Measurements from ENCODE around the gene RNF144A.

RNF144A gene

GRCh38 chr2:7003895-7004294 is 86.7 kb downstream of the RNF144A start:
- Histone ChIP-seq H3K9ac (ENCODE audit: low read length) (no peak overlapping the region), H3K27me3 (ENCODE audit: control insufficient read depth in 1 of 2, insufficient read depth in 2 of 2, low read length in 2 of 2) (no peaks in the 10 kb centered on the region), H3K4me3 (ENCODE audit: low read depth in 1 of 2, low read length in 2 of 2) (no peak overlapping the region), H3K27ac (ENCODE audit: low read depth, low read length) (no peak overlapping the region), H3K9me3 (ENCODE audit: low read length) (no peaks in the 10 kb centered on the region), H3K4me1 (ENCODE audit: insufficient read depth, low read length) (peaks cover 45% of the 10 kb centered on the region), H3K36me3 (ENCODE audit: insufficient read depth, low read length) (no peaks in the 10 kb centered on the region)

DNA sequence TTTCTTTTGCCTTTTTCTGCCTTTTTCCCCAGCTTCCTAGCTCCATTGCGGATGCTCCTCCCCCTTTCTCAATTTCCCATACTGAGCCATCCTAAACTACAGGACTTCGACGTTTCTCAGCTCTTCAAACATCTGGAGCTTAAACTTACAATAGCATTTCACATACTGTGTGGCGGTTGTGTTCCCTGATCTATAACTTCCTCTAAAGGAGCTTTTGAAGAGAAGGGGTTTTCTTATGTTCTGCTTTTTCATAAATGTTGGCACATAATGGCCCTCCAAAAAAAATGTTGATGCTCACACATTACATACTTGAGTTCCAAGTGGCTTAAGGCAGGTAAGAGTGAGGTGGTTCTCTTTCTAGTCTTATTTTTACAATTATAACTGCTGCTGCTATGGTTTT is 87.4 kb downstream of the RNF144A start:
- Histone ChIP-seq H3K27ac (ENCODE audit: low read depth, low read length) (no peak overlapping the region), H3K9me3 (ENCODE audit: low read length) (no peaks in the 10 kb centered on the region), H3K36me3 (ENCODE audit: insufficient read depth, low read length) (no peaks in the 10 kb centered on the region), H3K9ac (ENCODE audit: low read length) (no peak overlapping the region), H3K27me3 (ENCODE audit: control insufficient read depth in 1 of 2, insufficient read depth in 2 of 2, low read length in 2 of 2) (no peaks in the 10 kb centered on the region), H3K4me1 (ENCODE audit: insufficient read depth, low read length) (peaks cover 52% of the 10 kb centered on the region), H3K4me3 (ENCODE audit: low read depth in 1 of 2, low read length in 2 of 2) (no peak overlapping the region)

GRCh38 chr2:7007488-7007845 is 90.3 kb downstream of the RNF144A start:
- Histone ChIP-seq H3K4me3 (ENCODE audit: low read depth in 1 of 2, low read length in 2 of 2) (no peak overlapping the region), H3K4me1 (ENCODE audit: insufficient read depth, low read length) (peaks cover 78% of the 10 kb centered on the region), H3K27me3 (ENCODE audit: control insufficient read depth in 1 of 2, insufficient read depth in 2 of 2, low read length in 2 of 2) (no peaks in the 10 kb centered on the region), H3K27ac (ENCODE audit: low read depth, low read length) (no peak overlapping the region), H3K9ac (ENCODE audit: low read length) (no peak overlapping the region), H3K9me3 (ENCODE audit: low read length) (no peaks in the 10 kb centered on the region), H3K36me3 (ENCODE audit: insufficient read depth, low read length) (no peaks in the 10 kb centered on the region)

DNA sequence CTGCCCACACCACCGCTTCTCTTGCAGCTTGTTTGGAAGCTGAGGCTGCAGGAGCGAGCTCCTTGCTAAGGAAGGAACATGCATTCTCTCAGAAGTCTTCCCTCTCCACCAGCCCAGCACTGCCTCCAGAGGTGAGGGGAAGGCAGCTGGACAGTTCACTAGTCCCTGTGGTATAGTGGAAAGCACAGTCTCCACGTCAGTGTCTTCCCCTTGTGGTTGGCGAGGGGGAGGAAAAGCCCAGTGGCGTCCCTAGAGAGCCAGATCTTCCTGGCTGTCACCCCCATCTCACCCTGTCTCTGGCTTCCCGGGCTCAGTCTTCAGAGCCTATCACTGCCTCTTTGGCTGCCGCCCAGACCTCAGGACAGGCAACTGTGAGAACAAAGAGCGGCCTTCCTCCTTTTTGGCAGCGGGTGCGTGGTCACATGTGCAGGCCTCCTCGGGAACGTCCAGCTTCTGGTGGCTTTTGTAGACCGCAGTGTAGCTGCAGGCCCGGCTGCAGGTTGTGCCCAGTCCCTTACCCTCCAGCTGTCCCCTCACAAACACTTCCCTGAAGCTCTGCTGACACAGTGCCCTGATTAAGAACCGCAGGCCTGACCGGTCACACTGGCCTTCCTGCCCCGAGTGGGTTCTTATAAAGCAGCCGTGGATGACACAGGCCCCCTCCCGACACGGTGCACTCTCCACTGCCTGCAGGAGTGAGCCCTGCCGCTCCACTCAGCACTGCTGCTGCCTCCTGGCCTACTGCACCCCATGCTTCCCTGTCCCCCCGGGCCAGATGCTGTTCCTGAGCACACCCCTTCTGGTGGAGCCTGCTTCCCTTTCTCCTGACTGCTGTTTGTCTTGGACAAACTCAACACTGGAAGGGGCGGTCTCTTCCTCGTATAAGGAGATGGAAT is 90.9 kb downstream of the RNF144A start:
- peaks cover 85% of the 10 kb centered on the region for H3K4me1 ChIP-seq (ENCODE audit: insufficient read depth, low read length)
- H3K27ac ChIP-seq (ENCODE audit: low read depth, low read length) = peak overlapping the region; percentile 56
- H3K36me3 ChIP-seq (ENCODE audit: insufficient read depth, low read length) = no peaks in the 10 kb centered on the region
- H3K9ac ChIP-seq (ENCODE audit: low read length) = no peak overlapping the region
- no peaks in the 10 kb centered on the region for H3K27me3 ChIP-seq (ENCODE audit: control insufficient read depth in 1 of 2, insufficient read depth in 2 of 2, low read length in 2 of 2)
- H3K4me3 ChIP-seq (ENCODE audit: low read depth in 1 of 2, low read length in 2 of 2) = peak overlapping the region in 1 of 2 donors; percentile 5
- no peaks in the 10 kb centered on the region for H3K9me3 ChIP-seq (ENCODE audit: low read length)

- Histone ChIP-seq H3K27me3 (ENCODE audit: control insufficient read depth in 1 of 2, insufficient read depth in 2 of 2, low read length in 2 of 2) (no peaks in the 10 kb centered on the region), H3K4me3 (ENCODE audit: low read depth in 1 of 2, low read length in 2 of 2) (no peak overlapping the region), H3K4me1 (ENCODE audit: insufficient read depth, low read length) (peaks cover 94% of the 10 kb centered on the region), H3K9ac (ENCODE audit: low read length) (no peak overlapping the region), H3K36me3 (ENCODE audit: insufficient read depth, low read length) (no peaks in the 10 kb centered on the region), H3K27ac (ENCODE audit: low read depth, low read length) (peak overlapping the region; percentile 56), H3K9me3 (ENCODE audit: low read length) (no peaks in the 10 kb centered on the region)
These were observed 92.1 kb downstream of the RNF144A start for GRCh38 chr2:7009207-7009911.

- H3K4me3 ChIP-seq (ENCODE audit: low read depth in 1 of 2, low read length in 2 of 2) = no peak overlapping the region
- H3K9me3 ChIP-seq (ENCODE audit: low read length) = no peaks in the 10 kb centered on the region
- peak overlapping the region; percentile 54 for H3K27ac ChIP-seq (ENCODE audit: low read depth, low read length)
- no peaks in the 10 kb centered on the region for H3K27me3 ChIP-seq (ENCODE audit: control insufficient read depth in 1 of 2, insufficient read depth in 2 of 2, low read length in 2 of 2)
- no peaks in the 10 kb centered on the region for H3K36me3 ChIP-seq (ENCODE audit: insufficient read depth, low read length)
- H3K9ac ChIP-seq (ENCODE audit: low read length) = no peak overlapping the region
- H3K4me1 ChIP-seq (ENCODE audit: insufficient read depth, low read length) = peaks cover 95% of the 10 kb centered on the region
These were observed 93.3 kb downstream of the RNF144A start for GRCh38 chr2:7010391-7011054.

GRCh38 chr2:7011356-7012083 is 94.3 kb downstream of the RNF144A start:
- no peak overlapping the region for H3K9ac ChIP-seq (ENCODE audit: low read length)

DNA sequence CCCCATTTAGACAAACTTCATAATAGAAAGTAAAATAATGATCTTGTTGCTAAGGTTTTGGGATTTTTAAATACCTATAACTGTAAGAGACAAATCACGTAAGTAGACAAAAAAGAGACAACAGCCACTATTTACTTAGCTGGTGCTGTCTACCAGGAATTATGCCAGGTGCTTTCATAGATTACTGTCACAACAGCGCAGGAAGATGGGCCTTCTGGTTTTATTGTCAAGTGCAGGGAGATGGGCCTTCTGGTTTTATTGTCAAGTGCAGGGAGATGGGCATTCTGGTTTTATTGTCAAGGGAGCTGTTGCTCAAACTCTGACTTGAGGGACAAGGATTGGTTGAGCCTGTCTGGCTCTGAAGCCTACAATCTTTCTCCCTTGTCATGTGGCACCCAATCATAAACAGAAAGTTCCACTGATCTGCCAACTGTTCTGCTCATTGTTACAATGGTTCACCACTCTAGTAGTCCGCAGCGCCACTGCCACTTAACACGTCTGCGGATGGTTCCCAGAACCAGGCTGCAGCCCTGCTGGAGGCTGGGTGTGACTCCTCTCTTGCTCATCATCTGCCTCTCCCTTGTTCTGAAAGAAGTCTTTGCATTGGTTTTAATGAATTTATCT is 95.0 kb downstream of the RNF144A start:
- Histone ChIP-seq H3K27ac (ENCODE audit: low read depth, low read length) (peak overlapping the region; percentile 45), H3K9me3 (ENCODE audit: low read length) (no peaks in the 10 kb centered on the region), H3K9ac (ENCODE audit: low read length) (no peak overlapping the region), H3K4me3 (ENCODE audit: low read depth in 1 of 2, low read length in 2 of 2) (no peak overlapping the region), H3K27me3 (ENCODE audit: control insufficient read depth in 1 of 2, insufficient read depth in 2 of 2, low read length in 2 of 2) (no peaks in the 10 kb centered on the region), H3K36me3 (ENCODE audit: insufficient read depth, low read length) (no peaks in the 10 kb centered on the region), H3K4me1 (ENCODE audit: insufficient read depth, low read length) (peaks cover 96% of the 10 kb centered on the region)

More at GRCh38 chr2:7011356-7012083, 94.3 kb downstream of the RNF144A start:
- no peak overlapping the region for H3K27ac ChIP-seq (ENCODE audit: low read depth, low read length)
- no peaks in the 10 kb centered on the region for H3K9me3 ChIP-seq (ENCODE audit: low read length)
- H3K4me1 ChIP-seq (ENCODE audit: insufficient read depth, low read length) = peaks cover 96% of the 10 kb centered on the region
- no peak overlapping the region for H3K4me3 ChIP-seq (ENCODE audit: low read depth in 1 of 2, low read length in 2 of 2)
- H3K27me3 ChIP-seq (ENCODE audit: control insufficient read depth in 1 of 2, insufficient read depth in 2 of 2, low read length in 2 of 2) = no peaks in the 10 kb centered on the region
- no peaks in the 10 kb centered on the region for H3K36me3 ChIP-seq (ENCODE audit: insufficient read depth, low read length)

- no peak overlapping the region for H3K9ac ChIP-seq (ENCODE audit: low read length)
- H3K4me3 ChIP-seq (ENCODE audit: low read depth in 1 of 2, low read length in 2 of 2) = no peak overlapping the region
- no peaks in the 10 kb centered on the region for H3K9me3 ChIP-seq (ENCODE audit: low read length)
- peaks cover 92% of the 10 kb centered on the region for H3K4me1 ChIP-seq (ENCODE audit: insufficient read depth, low read length)
- peak overlapping the region; percentile 56 for H3K27ac ChIP-seq (ENCODE audit: low read depth, low read length)
- no peaks in the 10 kb centered on the region for H3K27me3 ChIP-seq (ENCODE audit: control insufficient read depth in 1 of 2, insufficient read depth in 2 of 2, low read length in 2 of 2)
- H3K36me3 ChIP-seq (ENCODE audit: insufficient read depth, low read length) = no peaks in the 10 kb centered on the region
These were observed 96.4 kb downstream of the RNF144A start for GRCh38 chr2:7013471-7014160.

GRCh38 chr2:7014174-7014640 is 97.0 kb downstream of the RNF144A start:
- no peak overlapping the region for H3K9ac ChIP-seq (ENCODE audit: low read length)
- H3K4me3 ChIP-seq (ENCODE audit: low read depth in 1 of 2, low read length in 2 of 2) = no peak overlapping the region
- no peaks in the 10 kb centered on the region for H3K27me3 ChIP-seq (ENCODE audit: control insufficient read depth in 1 of 2, insufficient read depth in 2 of 2, low read length in 2 of 2)
- H3K27ac ChIP-seq (ENCODE audit: low read depth, low read length) = peak overlapping the region; percentile 56
- H3K36me3 ChIP-seq (ENCODE audit: insufficient read depth, low read length) = no peaks in the 10 kb centered on the region
- peaks cover 92% of the 10 kb centered on the region for H3K4me1 ChIP-seq (ENCODE audit: insufficient read depth, low read length)
- no peaks in the 10 kb centered on the region for H3K9me3 ChIP-seq (ENCODE audit: low read length)

Measured in muscle layer of colon (tissue), 2 donors.